DMS53 (cell line): ENCODE measurements around the gene KCTD19.

Source experiments
- DNase-seq: peaks from one replicate; lab custom pipeline; 2025; lab: John Stamatoyannopoulos, UW

The KCTD19 gene

GRCh38 chr16:67242138-67242730 lies 84.3 kb downstream of the KCTD19 start:
- no peak for DNase-seq

- peak; percentile 51 for DNase-seq
Measured at GRCh38 chr16:67241008-67241900, 85.3 kb downstream of the KCTD19 start.

- DNase-seq: no peak
Measured at GRCh38 chr16:67240506-67240905, 86.0 kb downstream of the KCTD19 start.
